GM10266 (cell line): Measurements from ENCODE around the gene CEP164.

ENCODE experiments used
- DNase-seq: peaks from one replicate; pipeline ENCODE4 v3.0.0; 2012; ENCODE audit errors: extremely low spot score
- TF ChIP-seq, protein P1 (sequence below): IDR thresholded peaks from 2 replicates; pipeline ENCODE4 v1.5.1; 2012; ENCODE audit warnings: mild to moderate bottlenecking, low read depth; ENCODE audit not compliant: control insufficient read depth, insufficient read depth; ENCODE audit errors: missing control alignments

The CEP164 gene

DNA sequence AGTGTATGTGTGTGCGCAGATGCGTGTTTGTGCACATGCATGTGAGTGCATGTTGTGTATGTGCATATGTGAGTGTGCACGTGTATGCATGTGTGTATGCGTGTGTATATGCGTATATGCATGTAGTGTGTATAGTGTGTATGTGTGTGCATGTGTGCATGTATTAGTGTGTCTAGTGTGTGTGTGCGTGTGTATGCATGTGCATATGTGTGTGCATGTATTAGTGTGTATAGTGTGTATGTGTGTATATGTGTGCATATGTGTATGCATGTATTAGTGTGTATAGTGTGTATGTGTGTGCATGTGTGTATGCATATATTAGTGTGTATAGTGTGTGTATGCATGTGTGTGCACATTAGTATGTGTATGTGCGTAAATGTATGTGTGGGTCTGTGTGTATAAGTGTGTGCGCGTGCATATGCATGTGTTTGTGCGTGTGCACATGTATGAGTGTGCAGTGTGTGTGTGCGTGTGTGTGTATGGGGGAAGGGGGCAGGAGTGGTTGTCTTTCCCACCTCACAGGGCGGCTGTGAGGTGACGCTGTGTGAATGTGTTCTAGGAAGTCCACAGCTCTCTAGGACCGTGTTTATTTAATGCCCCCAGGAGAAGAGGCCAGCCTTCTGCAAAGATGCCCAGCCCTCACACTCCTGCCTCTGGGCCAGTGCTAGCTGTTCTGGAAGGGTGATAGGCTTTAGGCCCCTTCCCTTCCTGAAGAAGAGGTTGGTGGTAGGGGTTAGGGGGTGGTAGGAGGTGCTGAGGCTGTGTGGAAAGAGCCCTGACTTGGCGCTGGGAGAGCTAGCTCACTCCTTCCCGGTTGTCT is 114.6 kb downstream of the CEP164 start:
- TF ChIP-seq, protein P1, sequence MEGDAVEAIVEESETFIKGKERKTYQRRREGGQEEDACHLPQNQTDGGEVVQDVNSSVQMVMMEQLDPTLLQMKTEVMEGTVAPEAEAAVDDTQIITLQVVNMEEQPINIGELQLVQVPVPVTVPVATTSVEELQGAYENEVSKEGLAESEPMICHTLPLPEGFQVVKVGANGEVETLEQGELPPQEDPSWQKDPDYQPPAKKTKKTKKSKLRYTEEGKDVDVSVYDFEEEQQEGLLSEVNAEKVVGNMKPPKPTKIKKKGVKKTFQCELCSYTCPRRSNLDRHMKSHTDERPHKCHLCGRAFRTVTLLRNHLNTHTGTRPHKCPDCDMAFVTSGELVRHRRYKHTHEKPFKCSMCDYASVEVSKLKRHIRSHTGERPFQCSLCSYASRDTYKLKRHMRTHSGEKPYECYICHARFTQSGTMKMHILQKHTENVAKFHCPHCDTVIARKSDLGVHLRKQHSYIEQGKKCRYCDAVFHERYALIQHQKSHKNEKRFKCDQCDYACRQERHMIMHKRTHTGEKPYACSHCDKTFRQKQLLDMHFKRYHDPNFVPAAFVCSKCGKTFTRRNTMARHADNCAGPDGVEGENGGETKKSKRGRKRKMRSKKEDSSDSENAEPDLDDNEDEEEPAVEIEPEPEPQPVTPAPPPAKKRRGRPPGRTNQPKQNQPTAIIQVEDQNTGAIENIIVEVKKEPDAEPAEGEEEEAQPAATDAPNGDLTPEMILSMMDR, result no peak
- DNase-seq, result no peak

DNA sequence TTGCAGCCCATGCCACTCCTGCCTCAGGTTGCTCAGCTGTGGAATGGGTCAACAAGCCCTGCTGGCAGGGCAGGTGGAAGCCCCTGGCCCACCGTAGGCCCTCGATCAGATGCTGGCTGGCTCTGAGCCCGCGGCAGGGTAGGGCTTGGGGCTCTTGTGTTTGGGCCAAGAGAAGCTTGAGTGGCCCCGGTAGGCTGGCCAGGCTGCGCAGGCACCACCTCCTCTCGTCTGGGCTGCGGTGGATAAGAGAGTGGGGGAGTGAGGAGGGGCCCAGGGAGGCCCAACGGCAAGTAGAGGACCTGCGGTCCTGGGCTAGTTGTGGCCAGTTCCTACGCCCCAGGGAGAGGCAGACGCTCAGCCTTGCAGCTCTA is 115.2 kb downstream of the CEP164 start:
- no peak for DNase-seq
- TF ChIP-seq, protein P1, result no peak

DNA sequence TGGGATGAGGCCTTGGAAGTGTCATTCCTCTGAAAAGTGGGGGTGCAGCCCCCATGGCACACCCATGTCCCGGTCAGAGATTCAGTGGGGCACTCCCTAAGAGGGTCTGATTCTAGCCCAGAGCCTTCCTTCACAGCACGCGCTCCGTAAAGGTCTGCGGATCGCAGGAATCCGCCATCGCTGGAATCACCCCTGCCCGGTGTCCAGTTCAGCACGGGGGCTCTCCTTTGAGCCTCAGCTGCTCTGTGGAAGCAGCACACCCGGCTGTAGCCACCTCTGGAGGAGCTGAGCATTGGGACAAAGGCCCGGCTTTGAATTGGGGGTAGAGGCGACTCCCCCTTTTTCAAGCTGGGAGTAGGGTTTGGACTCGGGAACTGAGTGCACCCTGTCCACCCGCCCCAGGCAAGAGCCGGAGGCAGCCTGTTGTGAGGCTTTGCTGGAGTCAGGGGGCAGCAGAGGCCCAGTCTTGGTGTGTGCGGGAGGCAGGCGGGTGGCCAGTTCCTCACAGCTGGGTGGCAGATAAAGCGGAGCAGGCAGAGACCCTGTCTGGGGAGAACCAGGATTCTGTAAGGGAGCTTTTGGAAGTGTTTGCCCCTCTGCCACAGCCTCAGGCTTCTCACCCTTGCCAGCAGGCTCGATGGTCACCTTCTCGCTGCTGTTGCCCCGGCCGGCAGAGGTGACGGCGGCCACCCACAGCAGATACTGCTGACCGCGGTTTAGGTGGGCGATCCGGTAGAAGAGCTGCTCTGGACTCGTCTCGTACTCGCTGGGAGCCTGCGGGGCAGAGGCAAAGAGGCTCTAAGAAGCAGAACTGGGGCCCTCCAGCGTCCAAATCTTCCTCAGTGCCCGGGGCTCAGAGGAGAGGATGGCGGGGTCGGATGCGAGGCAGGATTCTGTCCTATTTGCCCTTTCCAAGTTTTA is 115.9 kb downstream of the CEP164 start:
- peak; percentile 59 for DNase-seq
- TF ChIP-seq, protein P1, result peak; percentile 61

DNA sequence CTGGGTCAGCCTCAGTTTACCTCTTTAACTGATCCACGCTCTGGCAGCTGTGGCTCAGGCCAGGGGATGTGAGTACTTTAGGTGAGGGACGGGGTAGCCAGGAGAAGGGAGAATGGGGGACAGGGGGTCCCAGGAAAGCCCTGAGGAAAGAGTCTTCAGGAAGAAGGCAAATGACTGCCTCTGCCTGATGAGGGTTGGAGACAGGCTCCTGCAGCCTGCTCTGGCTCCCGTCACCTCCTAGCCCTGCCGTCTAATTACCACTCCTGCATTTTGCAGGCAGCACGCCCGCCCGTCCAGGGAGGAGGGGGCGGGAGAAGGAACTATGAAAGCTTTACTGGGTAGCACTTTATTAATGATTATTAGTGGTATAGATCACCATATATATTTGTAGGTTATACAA is 116.6 kb downstream of the CEP164 start:
- DNase-seq, result no peak
- TF ChIP-seq, protein P1, result no peak

DNA sequence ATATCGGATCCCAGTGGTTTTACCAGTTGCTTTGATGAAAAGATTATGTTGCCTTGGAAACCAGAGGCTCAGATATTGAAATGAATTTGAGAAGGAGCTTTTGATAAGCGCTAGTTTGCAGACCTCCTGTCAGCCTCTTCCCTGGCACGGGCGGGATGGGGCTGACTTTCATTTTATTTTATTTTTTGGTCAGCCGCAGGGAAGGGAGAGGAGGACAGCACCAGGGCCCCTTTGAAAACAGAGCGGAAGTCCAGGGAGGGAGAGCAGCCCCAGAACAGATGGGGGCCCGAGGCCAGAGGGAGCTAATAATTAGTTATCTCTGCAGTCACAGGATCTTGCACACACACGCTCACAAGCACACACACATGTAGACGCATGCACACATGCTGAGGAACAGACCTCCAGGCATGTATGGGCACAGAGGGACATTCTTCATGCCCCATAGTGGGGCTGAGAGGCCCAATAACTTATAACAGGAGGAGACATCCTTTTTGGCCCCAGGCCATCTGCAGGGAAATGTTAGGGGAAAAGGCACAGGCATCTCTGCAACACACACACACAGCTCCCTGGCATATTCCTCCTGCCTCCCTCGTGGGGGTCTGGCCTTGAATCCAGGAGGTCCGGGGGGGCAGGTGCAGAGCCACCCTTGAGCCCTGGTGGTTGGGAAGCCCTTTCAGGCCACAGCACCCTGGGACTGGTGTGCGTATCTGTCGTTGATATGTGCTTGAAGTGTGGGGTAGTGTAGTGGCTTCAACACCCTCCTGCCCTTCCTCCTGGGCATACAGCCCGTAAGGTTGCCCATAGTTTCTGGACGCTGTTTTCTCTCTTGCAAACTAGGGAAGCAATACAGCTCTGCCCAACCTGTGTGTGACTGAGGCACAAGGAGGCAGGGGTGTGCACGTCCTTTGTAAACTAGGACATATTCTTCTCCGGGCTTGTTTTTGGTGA is 117.3 kb downstream of the CEP164 start:
- DNase-seq, result no peak

DNA sequence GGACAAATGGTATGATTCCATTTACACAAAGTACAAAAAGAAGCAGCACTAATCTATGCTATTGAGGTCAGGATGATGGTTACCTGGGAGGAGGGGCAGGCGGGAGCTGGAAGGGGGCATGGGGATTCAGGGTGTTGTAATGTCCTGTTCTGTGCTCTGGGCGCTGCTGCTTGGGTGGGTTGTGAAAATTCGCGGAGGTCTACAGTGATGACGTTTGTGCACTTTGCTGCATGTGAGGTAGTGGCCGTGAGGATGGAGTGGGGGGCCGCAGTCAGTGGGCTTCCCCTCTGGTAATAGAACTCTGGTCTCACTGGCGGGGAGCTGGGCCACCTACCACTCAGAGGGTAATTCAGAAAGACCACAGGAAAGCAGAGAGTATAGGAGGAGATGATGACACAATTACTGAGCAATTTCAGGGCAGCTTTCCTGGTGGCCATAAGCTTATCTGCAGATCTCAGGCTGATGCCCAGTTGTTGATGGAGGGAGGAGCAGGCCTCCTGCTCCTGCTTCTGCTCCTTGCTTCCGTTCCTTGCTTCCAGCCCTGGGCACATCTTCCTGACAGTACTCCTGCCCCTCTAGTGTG is 121.5 kb downstream of the CEP164 start:
- TF ChIP-seq, protein P1, result no peak
- no peak for DNase-seq

More for the DNA sequence above, 117.3 kb downstream of the CEP164 start:
- TF ChIP-seq, protein P1, result no peak
